NCI-H526 treated with DMSO at 0.1 percent for 48 hours (cell line): ENCODE measurements around the gene CDC34.

Source experiments
- DNase-seq: peaks from one replicate; lab custom pipeline; 2025; lab: John Stamatoyannopoulos, UW

The CDC34 gene

GRCh38 chr19:531753-532560, at the start of gene CDC34:
CDC34 (plus strand) TSS chr19:531760; CDS start chr19:531932, 172 bp downstream.
- DNase-seq = peak; percentile 10

DNA sequence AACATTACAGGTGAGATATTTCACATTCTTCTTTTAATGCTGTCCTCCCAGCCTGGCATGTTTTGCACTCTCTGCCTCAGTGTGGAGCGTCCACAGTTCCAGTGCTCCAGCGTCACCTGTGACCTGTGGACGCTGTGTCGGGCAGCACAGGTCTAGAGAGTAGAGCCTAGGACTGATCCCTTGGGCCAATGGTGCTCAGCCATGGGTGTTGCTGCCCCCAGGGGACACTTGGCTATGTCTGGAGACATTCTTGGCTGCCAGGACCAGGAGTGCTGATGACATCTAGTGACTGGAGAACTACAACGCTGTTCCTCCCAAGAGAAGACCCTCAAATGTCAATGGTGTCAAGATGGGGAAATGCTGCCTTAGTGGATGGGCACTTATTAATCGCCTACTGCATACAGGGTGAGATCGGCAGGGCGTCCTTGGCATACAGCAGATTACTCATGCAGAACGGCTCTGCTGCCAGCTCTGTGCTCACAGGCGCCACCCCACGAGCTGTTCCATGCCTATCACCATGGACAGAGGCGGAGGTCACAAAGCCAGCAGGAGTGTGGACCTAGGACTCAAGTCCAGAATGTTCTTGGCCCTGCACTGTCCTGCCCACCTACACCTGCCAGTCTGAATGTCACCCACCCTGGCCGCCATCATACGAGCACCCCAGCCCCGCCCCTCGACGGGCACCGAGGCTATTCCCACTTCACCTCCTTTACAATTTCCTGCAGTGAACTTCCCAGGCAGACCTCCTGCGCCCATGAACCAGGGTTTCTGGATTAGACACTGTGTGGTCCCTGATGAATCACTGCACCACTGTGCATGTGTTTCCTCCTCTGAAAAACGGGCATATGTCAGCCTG, 49.1 kb upstream of the CDC34 start:
- DNase-seq = no peak

DNA sequence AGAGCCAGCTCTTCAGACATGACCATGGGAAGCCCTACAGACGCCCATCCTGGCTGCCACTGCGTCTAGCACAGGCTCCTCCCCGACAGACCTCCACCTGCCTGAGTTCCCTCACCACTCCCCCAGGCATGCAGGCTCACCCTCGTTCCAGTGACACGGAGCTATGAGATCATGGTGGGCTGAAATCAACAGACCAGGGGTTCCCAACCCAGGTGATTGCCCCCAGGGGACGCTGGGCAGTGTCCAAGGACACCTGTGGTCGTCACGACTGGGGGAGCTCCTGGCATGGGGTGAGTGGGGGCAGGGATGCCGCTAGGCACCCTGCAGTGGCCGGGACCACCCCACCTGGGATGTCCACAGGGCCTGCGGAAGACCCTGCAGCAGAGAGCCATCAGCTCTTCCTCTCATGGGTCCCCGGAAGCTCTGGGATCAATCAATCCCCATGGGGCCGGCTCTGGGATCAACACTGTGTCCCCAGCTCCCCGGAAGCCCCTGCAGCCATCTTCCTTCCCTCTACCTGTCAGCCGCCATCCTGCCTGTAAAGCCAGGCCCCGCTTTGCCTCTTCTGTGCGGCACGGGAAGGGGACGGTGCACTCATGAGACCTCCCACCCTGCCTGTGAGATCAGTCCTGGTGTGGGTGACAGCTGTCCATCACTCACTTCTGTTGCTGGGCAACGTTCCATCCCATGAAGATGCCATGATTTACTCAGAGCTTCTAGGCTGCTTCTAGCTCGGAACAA, 48.1 kb upstream of the CDC34 start:
- DNase-seq = no peak

DNA sequence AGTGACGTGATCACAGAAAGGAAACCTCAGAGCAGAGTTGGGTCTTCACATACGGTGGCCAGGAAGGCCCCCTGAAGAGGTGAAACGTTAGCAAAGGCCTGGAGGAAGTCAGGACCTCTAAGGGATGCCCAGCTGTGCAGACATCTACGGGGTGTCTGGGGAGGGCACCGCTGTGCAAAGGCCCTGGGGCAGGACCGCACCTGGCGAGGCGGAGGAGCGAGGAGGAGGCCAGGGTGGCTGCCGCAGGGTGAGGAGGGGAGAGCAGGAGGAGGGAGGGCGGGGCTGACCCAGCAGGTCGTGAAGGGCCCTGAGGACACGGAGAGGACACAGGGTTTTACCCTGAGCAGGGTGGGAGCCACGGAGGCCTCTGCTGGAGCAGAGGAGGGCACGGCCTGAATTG, 47.1 kb upstream of the CDC34 start:
- no peak for DNase-seq

GRCh38 chr19:485077-485476, 46.5 kb upstream of the CDC34 start:
- no peak for DNase-seq

DNA sequence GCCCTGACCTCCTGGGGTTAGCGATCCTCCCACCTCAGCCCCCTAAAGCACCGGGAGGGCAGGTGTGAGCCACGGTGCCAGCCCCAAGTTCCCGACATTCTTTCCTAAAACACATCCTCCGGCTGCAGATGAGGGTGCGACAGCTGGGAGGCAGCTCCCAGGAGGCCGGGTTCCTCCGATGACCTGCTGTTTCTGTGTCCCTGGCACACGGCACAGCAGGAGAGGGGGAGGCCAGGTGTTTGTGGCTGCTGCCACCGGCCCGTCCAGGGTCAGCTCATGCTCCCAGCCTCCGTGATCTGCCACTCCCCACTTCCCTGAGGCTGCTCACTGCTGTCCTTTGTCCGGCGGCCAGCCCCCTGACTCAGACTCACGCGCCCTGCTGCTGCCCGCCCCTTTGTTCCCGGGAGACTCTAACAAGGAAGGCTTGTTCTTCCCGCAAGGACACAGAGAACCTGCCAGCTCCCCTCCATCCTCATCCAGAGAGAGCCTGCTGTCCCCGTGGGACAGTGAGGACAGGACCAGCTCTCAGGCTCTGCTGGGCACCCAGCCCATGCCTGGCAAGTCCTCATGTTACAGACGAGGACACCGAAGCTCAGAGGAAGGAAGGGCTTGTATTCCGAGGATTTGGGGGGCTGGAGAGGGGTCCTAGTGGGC, 45.9 kb upstream of the CDC34 start:
- no peak for DNase-seq

- peak; percentile 77 for DNase-seq
These were observed 42.8 kb upstream of the CDC34 start for GRCh38 chr19:488505-489417.

DNA sequence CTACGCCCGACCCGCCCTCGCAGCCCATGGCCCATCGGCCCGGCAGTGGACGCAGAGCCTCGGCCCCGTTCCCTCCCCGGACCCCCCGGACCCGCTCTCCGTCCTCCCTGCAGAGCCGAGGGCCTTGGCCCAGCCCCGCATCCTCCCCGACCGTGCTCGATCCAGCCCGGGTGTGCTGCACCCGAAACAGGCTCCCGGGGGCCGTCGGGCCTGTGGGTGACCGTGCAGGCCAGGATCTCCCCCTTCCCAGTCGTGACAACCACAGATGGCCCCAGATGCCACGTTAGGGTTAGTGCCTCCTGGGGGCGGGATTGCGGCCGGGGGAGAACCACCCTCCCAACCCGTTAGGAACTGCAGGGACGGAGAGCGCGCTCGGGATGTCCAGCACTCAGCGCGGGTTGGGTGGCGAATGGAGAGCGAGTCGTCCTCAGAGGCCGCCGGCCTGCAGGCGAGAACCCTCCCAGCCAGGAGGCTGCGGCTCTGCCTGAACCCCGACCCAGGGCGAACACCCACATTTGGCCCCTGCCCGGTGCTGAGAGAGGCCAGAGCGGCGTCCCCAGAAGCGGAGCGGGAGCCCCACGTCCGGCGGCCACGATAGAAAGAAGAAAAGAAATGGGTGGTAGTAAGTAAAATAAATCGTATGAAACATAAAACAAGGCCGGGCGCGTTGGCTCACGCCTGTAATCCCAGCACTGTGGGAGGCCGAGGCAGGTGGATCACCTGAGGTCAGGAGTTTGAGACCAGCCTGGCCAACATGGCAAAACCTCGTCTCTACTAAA, 42.0 kb upstream of the CDC34 start:
- DNase-seq = no peak

DNA sequence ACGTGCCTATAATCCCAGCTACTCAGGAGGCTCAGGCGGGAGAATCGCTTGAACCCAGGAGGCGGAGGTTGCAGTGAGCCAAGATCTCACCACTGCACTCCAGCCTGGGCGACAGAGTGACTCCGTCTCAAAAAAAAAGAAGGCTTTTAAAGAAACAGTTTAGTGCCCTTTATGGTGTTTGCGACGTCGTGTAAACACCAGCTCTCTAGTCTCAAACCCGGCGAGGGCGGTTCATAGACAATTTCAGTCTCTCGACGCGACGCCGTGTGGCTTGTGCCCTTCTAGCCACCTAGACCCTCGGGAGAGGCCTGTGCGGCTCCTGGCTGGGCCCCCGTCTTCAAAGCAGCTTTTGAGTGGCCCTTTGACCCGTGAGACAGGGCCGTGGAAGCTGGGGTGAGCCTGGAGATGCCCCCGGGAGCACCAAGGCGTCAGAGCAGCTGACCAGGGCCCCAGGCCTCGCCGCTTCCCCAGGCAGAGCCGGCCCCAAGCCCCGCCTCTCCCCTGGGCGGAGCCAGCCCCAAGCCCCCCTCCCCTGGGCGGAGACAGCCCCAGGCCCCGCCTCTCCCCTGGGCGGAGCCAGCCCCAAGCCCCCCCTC, 40.3 kb upstream of the CDC34 start:
- DNase-seq = no peak

DNA sequence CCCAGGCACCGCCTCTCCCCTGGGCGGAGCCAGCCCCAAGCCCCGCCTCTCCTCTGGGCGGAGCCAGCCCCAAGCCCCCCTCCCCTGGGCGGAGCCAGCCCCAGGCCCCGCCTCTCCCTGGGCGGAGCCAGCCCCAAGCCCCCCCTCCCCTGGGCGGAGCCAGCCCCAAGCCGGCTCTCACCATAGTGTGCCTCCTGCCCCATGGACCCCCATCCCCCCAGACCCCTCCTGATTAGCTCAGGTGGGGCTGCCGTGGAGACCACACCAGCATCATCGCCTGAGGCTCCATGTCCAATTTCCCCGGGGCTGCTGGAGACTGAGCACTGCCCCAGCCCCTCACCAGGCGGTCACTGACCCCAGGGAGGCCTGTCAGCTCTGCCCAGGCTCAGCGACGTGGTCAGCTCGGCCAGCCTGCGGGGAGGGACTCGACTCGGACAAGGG, 39.4 kb upstream of the CDC34 start:
- no peak for DNase-seq

- DNase-seq = no peak
These were observed 38.0 kb upstream of the CDC34 start for GRCh38 chr19:493391-494170.

DNA sequence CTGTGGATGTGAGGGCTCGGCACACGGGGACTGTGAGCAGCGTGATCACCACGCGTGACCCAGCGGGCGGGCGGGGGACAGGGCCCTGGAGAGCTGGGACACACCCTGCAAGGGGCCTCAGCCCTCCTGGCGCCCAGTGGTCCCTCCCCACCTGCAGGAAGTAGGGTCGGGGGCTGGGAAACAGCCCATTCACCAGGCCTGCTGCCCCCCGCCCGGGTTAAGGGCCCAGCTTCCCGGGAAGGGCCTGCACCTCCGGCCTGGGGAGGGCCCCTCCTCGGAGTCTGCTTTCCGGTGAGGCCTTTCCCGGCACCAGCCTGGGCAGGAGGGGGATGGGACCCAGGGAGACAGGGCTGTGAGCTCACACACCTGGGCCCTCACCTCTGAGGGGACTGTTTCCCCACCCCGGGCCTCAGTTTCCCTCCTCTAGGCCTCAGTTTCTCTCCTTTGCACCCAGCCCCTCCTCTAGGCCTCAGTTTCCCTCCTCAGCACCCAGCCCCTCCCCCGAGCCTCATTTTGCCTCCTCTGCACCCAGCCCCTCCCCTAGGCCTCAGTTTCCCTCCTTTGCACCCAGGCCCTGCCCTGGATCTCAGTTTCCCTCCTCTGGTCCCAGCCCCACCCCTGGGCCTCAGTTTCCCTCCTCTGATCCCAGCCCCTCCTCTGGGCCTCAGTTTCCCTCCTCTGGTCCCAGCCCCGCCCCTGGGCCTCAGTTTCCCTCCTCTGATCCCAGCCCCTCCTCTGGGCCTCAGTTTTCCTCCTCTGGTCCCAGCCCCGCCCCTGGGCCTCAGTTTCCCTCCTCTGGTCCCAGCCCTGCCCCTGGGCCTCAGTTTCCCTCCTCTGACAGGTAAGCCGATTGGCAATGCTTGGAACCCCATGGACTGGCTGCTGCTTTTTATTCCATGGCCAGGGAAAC, 37.1 kb upstream of the CDC34 start:
- DNase-seq = no peak

DNA sequence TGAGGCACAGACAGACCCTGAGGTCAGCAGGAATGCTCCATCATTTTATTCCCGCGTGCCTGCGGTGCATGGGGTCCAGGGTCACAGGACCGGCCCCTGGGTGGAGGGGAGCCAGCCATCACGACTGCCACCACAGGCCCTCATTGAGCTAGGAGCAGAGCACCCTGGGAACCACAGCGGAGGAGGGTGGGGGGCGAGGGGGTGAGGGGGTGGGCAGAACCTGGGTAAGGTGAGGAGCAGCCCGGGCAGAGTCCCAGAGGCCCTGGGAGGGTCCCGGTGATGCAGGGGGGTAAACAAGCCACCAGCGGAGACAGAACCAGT, 36.5 kb upstream of the CDC34 start:
- DNase-seq = no peak

DNA sequence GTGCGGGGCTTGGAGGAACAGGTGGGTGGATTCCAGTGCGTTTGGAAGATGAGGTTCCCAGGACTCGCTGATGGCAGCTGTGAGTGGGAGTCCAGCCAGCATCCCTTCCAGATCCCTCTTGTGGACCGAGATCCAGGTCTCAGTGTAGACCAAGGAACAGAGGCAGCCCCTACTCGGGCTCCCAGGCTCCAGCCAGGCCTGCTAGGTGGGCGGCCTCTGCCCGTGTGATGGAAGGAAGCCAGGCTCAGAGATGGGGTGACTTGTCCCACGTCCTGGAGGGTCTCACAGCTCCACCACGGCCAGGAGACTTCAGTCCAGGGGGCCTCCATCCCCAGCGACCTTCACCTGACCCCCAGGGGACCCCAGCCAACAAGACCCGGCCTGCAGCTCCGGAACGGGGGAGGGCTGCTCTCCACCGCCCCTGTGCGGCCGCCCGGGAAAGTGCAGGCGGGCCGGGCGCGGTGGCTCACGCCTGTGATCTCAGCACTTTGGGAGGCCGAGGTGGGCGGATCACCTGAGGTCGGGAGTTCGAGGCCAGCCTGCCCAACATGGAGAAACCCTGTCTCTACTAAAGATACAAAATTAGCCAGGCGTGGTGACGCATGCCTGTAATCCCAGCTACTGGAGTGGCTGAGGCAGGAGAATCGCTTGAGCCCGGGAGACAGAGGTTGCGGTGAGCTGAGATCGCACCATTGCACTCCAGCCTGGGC, 36.0 kb upstream of the CDC34 start:
- peak; percentile 45 for DNase-seq

- no peak for DNase-seq
These were observed 35.4 kb upstream of the CDC34 start, which contains the start of gene MADCAM1 for GRCh38 chr19:496112-496665. MADCAM1 (plus strand) TSS chr19:496486; CDS start chr19:496500, 14 bp downstream.

GRCh38 chr19:496986-497385, 34.6 kb upstream of the CDC34 start:
- no peak for DNase-seq

DNA sequence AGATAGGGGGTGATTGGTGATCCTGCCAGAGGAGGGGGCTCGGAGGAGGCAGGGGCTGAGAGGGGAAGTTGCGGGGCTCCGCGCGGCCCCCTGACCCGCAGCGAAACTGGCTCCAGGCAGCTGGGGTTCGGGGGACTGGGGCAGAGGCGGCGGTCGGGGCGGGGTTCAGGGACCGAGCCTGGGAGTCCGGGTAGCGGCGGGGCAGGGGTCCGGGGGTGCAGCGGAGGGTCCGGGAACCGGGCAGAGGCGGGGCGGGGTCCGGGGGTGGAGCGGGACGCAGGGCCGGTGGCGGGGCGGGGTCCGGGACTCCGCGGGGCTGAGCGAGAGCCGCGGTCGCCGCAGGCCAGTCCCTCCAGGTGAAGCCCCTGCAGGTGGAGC, 34.1 kb upstream of the CDC34 start:
- no peak for DNase-seq
